Measurements from ENCODE around the gene RNASEL.

Gene RNASEL, protein sequence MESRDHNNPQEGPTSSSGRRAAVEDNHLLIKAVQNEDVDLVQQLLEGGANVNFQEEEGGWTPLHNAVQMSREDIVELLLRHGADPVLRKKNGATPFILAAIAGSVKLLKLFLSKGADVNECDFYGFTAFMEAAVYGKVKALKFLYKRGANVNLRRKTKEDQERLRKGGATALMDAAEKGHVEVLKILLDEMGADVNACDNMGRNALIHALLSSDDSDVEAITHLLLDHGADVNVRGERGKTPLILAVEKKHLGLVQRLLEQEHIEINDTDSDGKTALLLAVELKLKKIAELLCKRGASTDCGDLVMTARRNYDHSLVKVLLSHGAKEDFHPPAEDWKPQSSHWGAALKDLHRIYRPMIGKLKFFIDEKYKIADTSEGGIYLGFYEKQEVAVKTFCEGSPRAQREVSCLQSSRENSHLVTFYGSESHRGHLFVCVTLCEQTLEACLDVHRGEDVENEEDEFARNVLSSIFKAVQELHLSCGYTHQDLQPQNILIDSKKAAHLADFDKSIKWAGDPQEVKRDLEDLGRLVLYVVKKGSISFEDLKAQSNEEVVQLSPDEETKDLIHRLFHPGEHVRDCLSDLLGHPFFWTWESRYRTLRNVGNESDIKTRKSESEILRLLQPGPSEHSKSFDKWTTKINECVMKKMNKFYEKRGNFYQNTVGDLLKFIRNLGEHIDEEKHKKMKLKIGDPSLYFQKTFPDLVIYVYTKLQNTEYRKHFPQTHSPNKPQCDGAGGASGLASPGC

DNA sequence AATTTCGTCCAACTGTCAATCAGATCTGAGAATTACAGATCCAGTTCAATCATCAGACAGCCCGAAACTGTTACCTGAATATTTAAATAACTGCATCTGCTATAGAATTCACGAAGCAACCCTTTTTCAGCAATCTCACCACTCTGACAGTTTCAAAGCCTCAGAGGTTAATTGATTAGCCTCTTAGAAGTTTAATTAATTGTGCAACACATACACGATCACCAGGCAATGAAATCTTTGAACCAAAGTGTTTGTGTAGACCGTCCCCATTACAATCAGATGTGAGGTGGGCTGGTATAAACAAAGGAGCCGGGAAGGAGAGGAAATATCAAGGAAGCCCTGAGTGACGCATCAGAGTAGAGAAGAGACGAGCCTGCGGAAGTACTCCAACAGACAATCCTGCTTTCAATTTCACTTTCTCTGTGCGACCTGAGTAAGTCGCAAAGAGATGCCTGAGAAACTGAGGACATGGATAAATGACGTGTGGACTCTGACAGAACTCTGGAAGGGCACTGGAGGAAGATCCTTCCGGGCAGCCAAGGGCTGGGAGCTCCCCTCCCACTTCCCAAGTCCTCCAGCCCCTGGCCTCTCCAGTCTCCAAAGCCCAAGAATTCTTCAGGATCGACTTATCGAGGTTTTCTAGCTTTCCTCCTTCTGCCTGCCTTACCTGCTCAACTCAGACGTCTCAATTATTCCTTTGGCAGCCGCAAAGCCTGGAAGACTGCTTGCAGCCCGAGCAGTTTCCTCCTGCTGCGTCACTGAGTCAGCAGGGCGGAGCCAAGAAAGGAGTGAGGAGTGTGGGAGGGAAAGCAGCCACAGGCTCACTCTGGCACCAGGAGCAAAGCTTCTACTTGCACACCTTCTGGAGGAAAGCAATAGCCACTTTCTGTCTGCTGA lies at the start of gene RNASEL:
Gene RNASEL (minus strand): TSS at position 757 of the 897 bp plus-strand sequence. CDS start 2,450 bp downstream, outside the sequence.
- peak; percentile 72 for DNase-seq

DNA sequence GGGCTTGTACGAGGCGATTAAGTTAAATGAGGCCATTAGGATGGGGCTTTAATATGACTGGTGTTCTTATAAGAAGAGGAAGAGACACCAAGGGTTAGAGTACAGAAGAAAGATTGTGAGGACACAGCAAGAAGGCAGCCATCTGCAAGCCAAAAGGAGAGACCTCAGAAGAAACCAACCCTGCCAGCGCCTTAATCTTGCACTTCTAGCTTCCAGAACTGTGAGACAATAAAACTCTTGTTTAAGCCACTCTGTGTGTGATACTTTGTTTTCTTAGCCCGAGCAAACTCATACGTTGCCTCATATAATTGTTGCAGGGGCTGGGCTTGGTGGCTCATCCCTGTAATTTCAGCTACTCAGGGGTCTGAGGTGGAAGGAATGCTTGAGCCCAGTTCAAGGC lies 48.7 kb upstream of the RNASEL start:
- no peak for DNase-seq

DNA sequence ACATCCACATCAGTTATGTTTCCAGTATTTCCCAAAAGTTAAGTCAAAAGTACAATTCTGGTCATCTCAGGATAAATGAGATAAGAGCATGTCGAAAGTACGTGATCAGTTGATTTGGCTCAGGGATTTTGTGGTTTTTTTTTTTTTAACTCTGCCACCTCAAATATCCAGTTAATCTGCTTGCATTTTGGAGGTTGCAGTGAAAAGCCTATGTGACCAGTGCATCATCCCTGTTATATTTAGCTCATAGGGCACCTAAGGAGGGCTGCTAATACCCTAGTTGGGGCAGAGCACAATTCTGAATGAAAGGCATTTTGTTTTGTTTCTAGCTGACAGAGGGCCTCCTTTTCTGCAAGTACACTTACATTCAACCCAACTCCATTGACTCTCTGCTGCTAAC lies 46.8 kb upstream of the RNASEL start:
- no peak for DNase-seq

DNA sequence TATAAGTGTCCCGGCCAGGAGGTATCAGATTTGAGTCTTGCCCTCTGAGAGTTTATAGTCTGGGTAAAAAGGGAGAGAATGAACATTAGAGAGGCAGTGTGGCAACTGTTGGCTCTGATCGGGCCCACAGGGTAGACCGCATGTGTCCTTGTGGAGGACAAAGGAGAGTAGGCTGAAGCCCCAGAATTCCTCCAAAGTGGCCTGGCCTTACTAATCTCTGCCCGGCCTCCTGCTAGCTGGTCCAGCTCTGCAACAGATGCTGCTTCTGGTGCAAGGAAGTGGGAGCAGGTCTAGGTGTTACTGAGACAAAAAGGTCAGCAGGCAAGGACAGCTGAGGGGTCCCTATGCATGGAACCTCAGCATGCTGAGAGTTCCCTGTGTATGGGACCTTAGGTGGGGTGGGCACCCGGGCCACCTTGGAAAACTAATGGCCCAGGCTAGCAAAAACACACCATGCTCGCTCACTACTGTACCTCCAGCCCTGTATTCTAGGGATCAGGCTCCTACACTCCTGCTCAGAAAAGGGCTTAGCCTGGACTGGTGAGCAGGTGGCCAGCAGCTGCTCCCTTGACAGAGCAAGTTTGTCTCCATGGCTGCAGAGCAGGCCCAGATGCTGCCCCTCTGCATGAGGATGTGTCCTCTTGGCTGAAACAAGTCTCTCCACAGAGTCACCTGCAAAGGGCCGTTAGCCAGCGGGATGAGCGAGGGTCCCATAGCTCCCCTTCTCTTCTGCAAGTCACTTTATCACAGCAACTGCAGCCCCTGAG lies 45.4 kb upstream of the RNASEL start:
- DNase-seq = peak; percentile 20

DNA sequence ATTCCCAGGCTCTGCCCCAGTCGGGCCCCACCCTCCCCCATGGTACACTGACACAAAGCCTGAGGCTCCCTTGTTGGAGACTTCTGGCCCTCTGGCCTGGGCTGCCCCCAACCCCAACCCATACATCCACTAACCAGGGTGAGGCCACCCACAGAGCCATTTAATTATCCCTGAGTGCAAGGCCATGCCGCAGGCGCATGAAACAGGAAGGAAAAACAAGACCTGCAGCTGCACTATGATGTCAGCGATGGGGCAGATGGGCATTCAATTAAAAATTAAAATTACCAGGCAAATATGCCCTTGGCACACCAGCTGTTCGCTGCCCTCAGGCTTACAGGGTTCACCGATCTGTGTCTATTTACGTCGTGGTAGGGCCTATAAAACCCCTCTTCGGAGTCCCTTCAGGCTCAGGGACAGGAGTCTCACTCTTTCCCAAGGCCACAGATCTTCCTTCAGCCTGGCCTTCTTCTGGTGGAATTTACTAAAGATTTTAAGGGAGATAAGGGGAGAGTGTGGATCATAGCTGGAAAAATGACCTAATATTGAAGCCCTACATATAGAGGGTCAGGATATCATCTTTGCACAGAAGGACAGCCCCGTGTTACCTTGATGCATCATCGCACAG lies 44.7 kb upstream of the RNASEL start:
- peak; percentile 14 for DNase-seq

DNA sequence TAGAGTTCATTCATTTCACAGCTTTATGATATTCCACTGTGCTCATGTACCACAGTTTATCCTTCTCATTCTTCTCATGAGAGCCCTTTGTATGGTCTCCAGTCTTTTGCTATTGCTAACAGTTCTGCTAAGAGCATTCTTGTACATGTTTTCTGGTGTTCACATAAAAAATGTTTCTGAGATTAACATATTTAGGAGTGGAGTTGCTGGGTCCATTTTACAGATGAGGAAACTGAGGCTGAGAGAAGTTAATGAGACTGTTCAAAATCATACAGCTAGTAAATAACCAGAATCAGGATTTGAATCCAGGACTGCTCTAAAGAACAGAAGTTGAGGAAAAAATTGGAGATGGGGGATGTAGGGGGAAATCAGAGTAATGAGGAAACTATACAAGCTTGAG lies 44.0 kb upstream of the RNASEL start:
- DNase-seq = no peak

DNA sequence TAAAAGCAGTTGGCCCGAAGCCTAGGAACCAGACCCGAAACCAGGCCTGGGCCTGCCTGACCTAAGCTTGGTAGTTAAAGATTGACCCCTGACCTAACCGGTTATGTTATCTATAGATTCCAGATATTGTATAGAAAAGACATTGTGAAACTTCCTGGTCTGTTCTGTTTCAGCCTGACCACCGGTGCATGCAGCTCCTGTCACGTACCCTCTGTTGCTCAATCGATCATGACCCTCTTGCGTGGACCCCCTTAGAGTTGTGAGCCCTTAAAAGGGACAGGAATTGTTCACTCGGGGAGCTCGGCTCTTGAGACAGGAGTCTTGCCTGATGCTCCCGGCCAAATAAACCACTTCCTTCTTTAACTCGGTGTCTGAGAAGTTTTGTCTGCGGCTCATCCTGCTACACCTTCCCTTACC lies 43.4 kb upstream of the RNASEL start:
- peak; percentile 15 for DNase-seq

DNA sequence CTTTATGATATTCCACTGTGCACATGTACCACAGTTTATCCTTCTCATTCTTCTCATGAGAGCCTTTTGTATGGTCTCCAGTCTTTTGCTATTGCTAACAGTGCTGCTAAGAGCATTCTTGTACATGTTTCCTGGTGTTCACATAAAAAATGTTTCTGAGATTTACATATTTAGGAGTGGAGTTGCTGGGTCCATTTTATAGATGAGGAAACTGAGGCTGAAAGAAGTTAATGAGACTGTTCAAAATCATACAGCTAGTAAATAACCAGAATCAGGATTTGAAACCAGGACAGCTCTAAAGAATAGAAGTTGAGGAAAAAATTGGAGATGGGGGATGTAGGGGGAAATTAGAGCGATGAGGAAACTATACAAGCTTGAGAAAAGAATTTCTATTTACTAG lies 42.9 kb upstream of the RNASEL start:
- no peak for DNase-seq

DNA sequence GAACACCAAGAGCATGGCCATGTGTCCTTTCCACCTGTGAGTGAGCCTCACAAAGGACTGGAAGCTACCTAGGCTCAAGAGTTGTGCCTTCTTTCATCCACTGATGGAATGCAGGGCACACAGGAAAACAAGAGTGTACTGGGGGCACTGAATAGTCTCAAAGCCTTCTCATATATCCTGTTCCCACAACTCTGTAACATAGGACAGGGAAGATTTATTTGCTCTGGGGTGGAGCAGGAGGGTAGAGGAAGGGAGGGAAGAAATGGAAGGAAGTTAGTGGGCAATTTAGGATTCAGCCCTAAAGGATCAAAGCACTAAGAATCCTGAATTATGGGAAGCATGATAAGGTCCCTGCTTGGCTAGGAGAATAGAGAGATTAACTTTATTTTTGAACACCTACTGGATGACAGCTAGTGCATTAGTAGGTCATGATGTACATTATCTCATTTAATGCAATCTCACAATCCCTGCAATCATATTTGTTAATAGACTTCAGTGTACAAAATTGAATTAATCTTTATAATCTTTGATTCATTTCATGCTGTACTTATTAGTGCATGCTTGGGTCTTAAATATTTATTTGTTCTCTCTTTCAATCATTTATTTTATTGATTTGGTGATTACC lies 42.1 kb upstream of the RNASEL start:
- peak; percentile 8 for DNase-seq

DNA sequence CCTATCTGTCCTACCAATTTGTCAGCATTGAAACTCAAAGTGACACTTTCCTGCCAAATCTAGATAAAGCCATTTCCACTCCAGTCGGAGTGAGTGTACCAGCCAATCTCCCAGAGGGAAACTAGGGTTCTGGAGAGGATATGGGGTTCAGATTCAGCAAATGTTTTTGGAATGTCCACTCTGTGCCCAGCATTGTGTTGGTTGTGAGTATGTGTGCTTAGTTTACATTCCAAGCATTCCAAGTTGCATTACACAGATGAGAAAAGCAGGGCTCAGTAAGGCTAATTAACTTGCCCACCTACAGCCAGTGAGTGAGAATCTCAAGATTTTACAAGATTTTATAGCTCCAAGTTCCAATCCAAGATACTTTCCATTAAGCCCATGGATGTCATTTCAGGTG lies 41.5 kb upstream of the RNASEL start:
- DNase-seq = peak; percentile 18

DNA sequence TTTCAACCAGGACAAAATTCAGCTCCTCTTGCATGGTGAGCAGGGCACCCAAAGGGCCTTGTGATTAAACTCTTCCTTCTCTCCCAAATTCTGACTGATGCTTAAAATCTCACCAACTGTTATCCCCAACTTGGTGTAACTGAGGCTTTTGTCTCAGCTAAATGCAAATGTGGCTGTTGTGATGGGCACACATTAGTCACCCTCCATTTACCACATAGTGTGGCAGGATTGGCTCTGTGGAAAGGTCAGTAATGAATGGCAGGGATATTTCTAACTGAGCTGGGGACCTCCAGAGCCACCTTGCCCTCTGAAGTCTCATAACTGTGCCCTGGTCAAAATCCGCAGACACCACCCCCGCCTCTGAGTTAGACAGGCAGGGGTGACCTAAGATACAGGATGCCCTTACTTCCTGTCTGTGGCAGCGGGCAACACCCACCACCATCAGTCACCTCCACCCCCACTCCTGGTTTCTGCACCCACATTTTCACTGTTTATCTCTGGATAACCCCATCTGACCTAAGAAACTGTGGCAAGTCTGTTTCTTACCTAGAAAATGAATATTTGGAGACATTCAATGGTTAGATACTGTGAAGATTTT lies 40.5 kb upstream of the RNASEL start:
- DNase-seq = peak; percentile 81

DNA sequence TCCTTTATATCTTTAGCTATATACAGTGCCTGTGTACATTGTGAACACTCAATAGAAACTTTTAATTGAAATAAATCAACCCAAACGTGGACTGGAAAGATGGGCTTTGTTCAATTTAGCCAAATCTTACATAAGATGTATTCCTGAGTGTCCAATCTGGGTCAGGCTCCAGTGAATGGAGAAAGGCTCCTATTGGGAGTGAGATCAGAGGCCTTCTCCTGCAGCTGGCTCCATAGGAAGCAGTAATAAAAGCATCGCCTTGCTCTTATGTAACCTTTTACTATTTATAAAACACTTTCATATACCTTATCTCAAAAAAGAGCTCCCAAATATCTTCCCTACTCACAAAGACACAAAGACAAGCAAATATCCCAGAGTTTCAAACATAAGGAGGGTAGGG lies 40.0 kb upstream of the RNASEL start:
- DNase-seq = no peak

DNA sequence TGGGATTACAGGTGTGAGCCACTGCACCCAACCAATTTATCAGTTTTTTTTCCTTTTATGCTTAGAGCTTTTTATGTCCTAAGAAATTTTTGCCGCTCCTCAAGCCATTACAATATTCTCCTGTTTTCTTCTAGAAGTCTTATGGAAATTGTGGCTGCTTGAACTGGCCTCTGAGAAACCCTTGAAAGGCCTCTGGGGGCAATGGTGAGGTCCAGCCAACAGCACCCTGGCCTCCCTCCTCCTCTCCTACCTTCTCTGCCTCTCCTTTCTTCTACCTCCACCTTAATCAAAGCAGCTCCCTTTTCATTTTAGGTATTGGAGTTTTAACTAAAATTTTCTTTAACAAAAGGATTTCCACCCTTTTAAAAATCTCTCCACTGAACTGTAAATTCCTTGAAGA lies 39.6 kb upstream of the RNASEL start:
- DNase-seq = no peak

DNA sequence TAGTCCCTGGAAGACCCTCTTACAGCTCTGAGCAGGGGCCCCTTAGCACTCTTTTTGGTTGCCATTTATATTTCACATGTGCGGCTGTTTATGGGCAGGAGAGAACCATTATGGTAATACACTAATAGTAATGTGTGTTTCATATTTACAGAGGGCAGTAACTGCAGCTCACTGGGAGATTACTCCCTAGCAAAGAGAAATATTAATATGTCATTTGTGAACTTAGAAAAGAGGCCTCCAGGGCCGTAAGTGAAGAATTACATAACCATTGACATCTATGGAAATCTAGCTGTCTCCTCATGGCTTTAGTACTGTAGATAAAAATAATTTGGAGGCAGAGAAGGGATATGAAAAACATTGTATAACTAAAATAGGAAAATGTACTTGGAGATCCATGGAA lies 38.6 kb upstream of the RNASEL start:
- DNase-seq = no peak

DNA sequence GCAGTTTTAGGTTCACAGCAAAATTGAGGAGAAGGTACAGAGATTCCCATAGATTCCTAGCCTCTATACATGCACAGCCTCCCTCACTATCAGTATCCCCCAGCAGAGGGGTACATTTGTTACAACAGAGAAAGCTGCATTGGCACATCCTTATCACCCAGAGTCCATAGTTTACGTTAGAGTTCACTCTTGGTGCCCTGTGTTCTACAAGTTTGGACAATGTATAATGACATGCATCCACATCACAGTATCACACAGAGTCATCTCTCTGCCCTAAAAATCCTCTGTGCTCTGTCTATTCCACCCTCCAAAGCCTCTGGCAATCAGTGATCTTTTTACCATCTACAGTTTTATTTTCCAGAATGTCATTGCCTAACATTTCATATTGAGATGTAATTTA lies 37.5 kb upstream of the RNASEL start:
- no peak for DNase-seq

DNA sequence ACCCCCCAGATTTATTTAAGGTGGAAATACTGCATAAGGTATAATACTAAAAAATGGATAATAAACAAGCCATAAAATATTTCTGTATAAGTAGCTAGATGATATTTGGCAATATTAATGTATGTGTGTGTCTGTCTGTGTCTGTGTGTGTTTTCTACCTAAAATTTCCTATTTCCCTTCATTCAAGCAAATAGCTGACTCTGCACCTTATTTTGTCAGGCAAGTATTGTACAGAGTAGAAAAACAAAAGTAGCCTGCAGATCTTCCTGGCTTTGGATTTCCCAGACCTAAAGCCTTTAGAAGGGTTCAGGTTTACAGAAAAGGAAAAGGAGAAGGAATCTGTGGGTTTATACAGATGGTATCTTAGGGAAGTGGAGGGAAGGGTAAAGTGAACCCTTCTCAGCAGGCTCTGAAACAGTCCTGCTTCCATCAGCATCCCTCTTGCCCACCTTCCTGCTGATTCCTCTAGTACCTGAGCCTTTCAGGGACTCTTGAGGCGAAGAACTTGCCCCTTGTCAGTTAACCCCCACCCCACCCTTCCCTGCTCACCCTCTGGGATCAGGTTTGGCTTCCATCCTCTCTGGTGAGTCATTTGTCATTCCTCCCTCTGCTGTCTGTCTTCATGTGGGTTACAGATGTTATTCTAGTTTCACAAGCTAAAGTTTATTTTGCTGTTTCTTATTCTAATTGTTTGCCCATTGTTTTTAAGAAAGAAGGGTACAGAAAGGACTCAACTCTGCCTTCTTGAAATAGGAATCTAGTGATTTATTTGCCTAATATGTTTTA lies 36.9 kb upstream of the RNASEL start:
- DNase-seq = no peak

DNA sequence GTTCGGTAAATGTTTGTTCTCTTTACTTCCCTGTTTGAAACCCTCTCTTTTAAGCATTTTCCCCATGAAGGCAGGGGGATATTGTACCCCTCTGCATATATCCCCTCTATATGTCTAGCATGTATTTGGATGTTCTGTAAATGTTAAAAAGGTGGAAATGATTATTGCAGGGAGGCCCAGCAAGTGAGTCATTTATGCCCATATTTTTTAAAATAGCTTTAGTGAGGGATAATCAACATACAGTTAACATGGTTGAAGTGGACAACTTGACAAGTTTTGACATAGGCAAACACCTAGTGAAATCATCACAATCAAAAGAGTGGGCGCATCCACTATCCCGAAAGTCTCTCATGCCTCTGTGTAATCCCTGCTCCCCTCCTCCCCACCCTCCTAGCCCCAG lies 36.0 kb upstream of the RNASEL start:
- DNase-seq = no peak

DNA sequence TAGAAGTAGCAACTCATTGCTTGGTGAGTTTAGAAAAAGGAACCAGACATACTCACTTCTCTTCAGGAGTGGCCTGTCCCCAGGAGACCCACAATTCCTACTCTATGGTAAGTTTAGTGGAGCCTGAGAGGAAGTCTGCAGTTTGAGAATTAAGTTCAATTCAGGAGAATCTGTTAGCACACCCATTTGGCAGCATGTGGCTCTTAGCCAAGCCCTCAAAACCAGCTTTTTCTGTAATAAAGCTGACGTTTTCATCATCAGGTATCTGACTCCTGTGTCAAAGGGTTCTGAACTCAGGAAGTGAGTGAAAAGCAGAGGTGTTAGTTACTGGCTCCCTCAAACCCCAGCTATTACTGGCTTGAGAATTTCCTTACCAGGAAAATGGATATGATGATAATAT lies 35.5 kb upstream of the RNASEL start:
- DNase-seq = no peak

DNA sequence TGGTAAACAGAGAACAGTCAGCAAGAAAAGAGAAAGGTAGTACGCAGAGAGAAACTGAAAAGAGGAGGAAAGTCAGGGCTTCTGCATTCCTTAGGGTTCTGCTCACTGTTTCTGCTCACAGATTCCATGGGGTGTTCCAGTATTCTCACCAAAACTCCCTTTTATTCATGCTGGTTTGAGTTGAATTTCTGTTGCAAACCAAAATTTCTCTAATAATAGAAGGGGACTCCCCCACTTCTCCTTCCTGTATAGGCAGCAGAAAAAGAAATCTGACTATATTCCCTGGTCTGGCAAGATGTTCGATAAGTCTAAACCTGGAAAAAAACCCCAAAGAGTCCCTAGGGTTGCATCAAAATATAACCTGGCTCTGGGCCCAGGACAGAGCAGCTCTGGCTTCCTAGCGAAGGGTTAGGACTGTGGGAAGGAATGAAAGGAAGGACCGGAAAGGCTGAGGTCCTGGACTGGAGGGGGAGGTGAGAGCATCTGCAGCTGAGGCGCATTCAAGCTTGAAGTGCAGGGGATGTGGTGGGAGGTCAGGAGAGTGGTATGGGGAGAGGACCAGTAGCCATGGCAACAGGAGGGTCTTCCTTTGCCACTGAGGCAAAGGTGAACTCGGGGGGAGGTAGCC lies 34.0 kb upstream of the RNASEL start:
- no peak for DNase-seq

DNA sequence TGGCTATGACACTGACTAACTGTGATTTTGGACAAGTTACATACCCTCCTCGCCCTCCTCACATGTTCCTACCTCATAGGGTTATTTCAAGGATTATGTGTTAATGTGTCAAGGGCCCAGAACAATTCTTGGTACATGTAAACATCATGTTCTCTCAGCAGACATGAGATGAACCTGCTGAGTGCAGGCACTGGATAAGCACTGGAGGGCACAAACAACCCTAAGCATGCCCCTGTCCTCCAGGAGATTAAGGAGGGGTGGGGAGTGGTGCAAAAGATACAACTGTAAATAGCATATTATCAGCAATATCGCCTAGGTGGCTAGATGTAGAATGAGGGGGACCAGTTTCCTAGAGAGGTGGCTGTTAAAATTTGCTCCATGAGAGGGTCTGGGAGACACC lies 32.9 kb upstream of the RNASEL start:
- no peak for DNase-seq

Data from stimulated activated CD8-positive, alpha-beta memory T cell treated with anti-CD3 and anti-CD28 coated beads, Interleukin-4, amount 100 ng/mL, for 48 hours (primary cell).